Measurements from ENCODE around the gene KCNC2.

KCNC2 gene

DNA sequence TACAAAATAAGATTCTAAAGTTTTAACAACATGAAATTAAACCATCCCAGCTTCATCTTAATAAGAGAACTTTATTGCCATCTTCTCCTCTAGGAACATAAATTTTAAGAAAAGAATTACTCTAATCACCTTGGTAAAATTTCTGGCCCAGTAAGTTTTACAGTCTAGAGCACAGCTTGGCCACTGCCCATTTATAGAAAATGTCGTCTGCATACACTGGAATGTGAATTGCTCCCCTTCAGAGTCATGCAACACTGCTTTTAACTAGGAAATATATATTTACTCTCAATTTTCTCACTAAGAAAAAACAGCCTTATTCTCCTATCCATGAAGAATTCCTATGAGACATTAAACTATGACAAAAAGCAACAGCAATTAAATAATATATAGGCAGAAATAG, 48.2 kb downstream of the KCNC2 start:
- intact Hi-C loops (cut with DNase I; ENCODE audit: low total_unique reads), result no loop called here
- no peaks in the 10 kb centered on the region for H3K36me3 ChIP-seq
- H3K9me3 ChIP-seq, result no peaks in the 10 kb centered on the region
- no peaks in the 10 kb centered on the region for H3K27me3 ChIP-seq
- TF ChIP-seq, protein P1, sequence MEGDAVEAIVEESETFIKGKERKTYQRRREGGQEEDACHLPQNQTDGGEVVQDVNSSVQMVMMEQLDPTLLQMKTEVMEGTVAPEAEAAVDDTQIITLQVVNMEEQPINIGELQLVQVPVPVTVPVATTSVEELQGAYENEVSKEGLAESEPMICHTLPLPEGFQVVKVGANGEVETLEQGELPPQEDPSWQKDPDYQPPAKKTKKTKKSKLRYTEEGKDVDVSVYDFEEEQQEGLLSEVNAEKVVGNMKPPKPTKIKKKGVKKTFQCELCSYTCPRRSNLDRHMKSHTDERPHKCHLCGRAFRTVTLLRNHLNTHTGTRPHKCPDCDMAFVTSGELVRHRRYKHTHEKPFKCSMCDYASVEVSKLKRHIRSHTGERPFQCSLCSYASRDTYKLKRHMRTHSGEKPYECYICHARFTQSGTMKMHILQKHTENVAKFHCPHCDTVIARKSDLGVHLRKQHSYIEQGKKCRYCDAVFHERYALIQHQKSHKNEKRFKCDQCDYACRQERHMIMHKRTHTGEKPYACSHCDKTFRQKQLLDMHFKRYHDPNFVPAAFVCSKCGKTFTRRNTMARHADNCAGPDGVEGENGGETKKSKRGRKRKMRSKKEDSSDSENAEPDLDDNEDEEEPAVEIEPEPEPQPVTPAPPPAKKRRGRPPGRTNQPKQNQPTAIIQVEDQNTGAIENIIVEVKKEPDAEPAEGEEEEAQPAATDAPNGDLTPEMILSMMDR (IDR thresholded peaks at IDR 0.05), result no peak
- no peak overlapping the region for H3K4me3 ChIP-seq
- no peaks in the 10 kb centered on the region for H3K4me1 ChIP-seq
- no peak for DNase-seq
- no peak overlapping the region for H3K27ac ChIP-seq

DNA sequence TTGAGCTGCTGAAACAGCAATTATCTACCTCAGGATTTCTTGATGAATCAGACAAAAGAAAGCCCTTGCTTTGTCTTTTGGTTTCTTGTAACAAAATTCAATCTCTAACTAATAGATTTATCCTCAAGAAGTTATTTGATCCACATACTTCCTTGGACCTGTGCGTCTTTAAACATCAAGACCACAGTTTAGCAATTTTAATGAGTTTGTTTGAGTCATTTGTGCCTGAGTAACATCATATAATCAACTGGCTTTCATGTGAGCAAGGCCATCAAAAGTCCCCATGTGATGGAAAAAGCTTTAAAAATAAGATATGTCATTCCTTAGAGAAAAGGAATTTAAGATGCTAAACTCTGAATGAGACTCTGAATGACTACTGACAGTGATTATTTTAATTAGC, 52.3 kb downstream of the KCNC2 start:
- DNase-seq, result no peak
- H3K9me3 ChIP-seq, result no peaks in the 10 kb centered on the region

DNA sequence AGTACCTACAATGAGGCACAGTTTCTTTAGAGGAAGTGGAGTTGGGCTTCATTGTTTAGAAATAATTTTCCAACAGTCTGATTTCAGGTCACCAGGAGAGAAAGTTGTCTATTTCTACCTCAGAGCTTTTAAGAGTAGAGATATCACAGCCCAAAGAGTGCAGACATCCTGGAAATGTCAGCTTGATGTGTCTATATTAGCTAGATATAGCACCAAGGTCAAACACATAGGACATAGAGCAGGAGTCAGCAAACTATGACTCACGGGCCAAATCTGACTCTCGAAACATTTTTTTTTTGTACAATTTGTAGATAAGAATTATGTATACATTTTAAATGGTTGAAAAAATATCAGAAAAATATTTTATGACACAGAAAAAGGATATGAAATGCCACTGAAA, 53.7 kb downstream of the KCNC2 start:
- no peaks in the 10 kb centered on the region for H3K4me1 ChIP-seq
- intact Hi-C loops (cut with DNase I; ENCODE audit: low total_unique reads), result no loop called here
- TF ChIP-seq, protein P1 (IDR thresholded peaks at IDR 0.05), result no peak
- no peak overlapping the region for H3K27ac ChIP-seq
- no peak overlapping the region for H3K4me3 ChIP-seq
- no peaks in the 10 kb centered on the region for H3K9me3 ChIP-seq
- no peaks in the 10 kb centered on the region for H3K36me3 ChIP-seq
- no peak for DNase-seq
- no peaks in the 10 kb centered on the region for H3K27me3 ChIP-seq

More for the DNA sequence above, 52.3 kb downstream of the KCNC2 start:
- no peak overlapping the region for H3K27ac ChIP-seq
- TF ChIP-seq, protein P1 (IDR thresholded peaks at IDR 0.05), result no peak
- H3K27me3 ChIP-seq, result no peaks in the 10 kb centered on the region
- H3K36me3 ChIP-seq, result no peaks in the 10 kb centered on the region
- no peak overlapping the region for H3K4me3 ChIP-seq
- no peaks in the 10 kb centered on the region for H3K4me1 ChIP-seq
- intact Hi-C loops (cut with DNase I; ENCODE audit: low total_unique reads), result no loop called here

DNA sequence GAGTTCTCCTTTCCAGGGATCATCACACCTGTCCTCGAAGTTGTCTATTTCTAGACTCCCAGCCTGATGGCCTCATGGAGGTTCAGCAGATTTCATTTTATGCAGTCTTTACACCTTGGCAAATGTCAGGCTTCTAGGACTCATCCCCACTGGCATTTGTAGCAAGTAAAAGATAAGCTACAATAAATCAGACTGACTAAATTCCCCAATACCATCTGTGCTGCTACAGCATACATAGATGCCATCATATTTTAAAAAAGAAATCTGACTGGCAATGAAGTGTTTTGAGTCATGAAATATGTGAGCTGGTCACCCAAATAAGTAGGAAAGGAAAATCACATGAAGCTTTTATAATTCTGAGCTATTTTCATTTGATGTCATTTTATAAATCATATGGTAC, 55.3 kb downstream of the KCNC2 start:
- TF ChIP-seq, protein P1 (IDR thresholded peaks at IDR 0.05), result no peak

DNA sequence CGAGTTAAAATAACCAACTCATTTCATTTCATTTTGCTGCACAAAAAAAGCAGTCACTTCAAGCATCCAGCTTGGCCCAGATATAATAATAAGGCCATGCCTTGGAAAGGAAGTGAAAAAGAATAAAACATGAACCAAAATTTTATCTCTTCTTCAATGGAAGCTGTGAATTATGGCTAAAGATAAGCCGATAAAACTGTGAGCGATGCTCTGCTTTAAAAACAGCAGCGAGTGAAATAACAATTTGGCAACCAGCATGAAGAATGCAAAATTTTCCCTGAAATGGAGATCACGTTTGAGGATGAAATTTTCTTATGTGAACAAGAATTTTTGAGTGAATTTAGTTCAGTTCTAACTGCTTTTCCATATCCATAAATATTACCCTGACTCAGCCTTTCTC, 70.4 kb downstream of the KCNC2 start:
- no peaks in the 10 kb centered on the region for H3K36me3 ChIP-seq
- intact Hi-C loops (cut with DNase I; ENCODE audit: low total_unique reads), result no loop called here
- TF ChIP-seq, protein P1 (IDR thresholded peaks at IDR 0.05), result no peak
- no peaks in the 10 kb centered on the region for H3K27me3 ChIP-seq
- no peaks in the 10 kb centered on the region for H3K9me3 ChIP-seq
- no peaks in the 10 kb centered on the region for H3K4me1 ChIP-seq
- no peak overlapping the region for H3K4me3 ChIP-seq
- H3K27ac ChIP-seq, result no peak overlapping the region
- DNase-seq, result no peak

More for the DNA sequence above, 55.3 kb downstream of the KCNC2 start:
- no peak for DNase-seq
- Histone ChIP-seq H3K27ac (no peak overlapping the region), H3K36me3 (no peaks in the 10 kb centered on the region), H3K4me3 (no peak overlapping the region), H3K27me3 (no peaks in the 10 kb centered on the region), H3K4me1 (no peaks in the 10 kb centered on the region), H3K9me3 (no peaks in the 10 kb centered on the region)
- intact Hi-C loops (cut with DNase I; ENCODE audit: low total_unique reads), result no loop called here

DNA sequence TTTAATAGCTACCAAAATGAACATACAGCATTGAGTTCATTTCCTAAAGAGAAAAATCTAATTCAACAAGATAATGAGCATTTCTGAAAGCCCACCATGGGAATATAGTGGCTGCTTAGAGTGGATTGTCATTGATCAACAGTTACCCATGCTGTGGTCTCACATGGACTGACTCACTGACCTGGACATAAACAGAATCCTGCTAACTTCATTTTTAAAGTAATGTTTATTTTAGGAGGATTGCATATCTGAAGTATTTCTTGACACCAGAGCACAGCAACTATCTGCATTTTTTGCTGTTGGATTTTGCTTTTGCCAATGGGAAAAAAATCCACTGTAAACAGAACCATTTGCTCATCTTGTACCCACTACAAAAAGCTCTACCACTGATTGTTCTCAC, 71.7 kb downstream of the KCNC2 start:
- Histone ChIP-seq H3K4me1 (no peaks in the 10 kb centered on the region), H3K9me3 (no peaks in the 10 kb centered on the region), H3K4me3 (no peak overlapping the region), H3K36me3 (no peaks in the 10 kb centered on the region), H3K27ac (no peak overlapping the region), H3K27me3 (no peaks in the 10 kb centered on the region)
- TF ChIP-seq, protein P1 (IDR thresholded peaks at IDR 0.05), result no peak
- intact Hi-C loops (cut with DNase I; ENCODE audit: low total_unique reads), result no loop called here
- no peak for DNase-seq

Data from tibial artery (tissue), 4 donors.